NOMO-1 treated with dmso at 0.1 percent for 144 hours (cell line): Measurements from ENCODE around the gene LRWD1.
"Not testable (repeated sequence)": the region's sequence is repeated elsewhere in the genome, so short reads cannot be mapped to it uniquely, and the experiment has no call there.

ENCODE experiments used
- DNase-seq: peaks from one replicate; lab custom pipeline; 2025; ENCODE audit not compliant: unreplicated experiment; lab: John Stamatoyannopoulos, UW

The LRWD1 gene

DNA sequence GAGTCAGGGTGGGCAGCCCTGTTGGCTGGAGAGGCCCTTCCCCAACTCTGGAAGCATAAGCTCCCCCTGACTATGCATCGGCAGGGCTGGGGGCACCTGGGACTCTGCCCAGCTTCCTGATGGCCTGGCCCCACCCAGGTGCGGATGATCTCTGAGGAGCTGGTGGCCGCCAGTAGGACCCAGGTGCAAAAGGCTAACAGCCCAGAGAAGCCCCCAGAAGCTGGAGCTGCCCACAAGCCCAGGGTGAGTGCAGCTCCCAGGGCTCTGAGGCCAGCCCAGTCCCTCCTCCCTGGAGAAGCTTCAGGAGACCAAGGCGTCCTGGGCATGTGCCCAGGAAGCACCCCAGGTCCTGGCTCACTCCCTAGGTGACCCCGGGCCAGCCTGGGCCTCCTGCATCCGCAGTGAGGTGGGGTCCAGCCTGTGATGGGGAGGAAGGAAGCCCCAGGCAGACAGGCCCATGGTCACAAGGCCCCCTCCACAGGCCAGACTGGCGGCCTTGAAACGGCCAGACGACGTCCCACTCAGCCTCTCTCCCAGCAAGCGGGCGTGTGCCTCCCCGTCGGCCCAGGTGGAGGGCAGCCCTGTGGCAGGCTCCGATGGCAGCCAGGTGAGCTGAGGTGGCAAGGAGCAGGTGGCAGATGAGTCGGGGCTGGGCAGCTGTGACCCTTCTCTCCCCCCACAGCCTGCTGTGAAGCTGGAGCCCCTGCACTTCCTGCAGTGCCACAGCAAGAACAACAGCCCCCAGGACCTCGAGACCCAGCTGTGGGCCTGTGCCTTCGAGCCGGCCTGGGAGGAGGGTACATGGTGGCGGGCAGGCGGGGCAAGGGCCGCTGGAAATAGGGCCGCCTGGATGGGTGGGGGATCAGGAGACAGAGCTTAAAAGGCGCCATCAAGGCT is 3.0 kb downstream of the LRWD1 start:
- DNase-seq, result no peak

DNA sequence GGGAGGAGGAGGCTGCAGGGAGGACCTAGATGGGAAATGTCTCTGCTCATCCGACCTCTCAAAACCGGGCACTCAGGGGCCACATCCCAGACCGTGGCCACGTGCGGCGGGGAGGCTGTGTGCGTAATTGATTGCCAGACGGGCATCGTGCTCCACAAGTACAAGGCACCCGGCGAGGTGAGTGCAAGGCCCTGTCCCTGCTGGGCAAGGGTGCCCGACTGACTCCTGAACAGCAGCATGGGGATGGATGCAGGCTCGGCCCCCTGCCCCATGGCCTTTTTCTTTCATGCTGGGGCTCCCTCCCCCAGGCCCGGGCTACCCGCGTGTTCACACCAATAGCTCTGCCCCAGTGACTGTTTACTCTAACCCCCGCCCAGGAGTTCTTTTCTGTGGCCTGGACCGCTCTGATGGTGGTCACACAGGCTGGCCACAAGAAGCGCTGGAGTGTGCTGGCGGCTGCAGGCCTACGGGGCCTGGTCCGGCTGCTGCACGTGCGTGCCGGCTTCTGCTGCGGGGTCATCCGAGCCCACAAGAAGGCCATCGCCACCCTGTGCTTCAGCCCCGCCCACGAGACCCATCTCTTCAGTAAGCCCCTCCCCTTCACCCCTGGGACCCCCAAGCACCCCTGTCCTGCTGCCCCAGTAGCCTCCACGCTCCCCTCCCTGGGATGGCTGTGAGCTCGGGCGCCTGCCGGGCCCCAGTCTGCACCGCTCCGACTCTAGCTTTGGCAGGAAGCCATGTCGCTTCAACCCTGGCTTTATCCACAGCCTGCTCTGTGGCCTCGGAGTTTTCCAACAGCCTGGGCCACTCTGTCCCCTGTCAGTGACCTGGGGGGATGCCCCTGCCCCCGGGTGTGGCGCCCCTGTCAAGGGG is 3.9 kb downstream of the LRWD1 start:
- no peak for DNase-seq

DNA sequence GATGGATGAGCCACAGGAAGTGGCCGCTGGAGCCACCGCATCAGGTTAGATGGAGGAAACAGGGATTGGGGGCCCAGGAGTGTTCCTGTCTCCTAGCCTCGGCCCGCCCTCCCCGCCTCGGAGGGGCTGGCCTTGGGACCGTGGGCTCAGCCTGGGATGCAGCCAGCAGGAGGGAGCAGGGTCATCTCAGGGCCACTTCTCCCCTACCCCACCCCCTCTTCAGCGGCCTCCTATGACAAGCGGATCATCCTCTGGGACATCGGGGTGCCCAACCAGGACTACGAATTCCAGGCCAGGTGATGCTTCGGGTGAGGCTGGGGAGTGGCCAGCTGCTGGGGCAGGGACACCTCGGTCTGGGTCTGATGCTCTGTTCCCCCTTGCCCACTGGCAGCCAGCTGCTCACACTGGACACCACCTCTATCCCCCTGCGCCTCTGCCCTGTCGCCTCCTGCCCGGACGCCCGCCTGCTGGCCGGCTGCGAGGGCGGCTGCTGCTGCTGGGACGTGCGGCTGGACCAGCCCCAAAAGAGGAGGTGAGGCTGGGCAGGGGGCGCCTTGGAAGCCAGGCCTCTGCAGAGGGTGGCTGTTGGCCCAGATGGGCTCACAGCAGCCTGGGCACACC is 4.7 kb downstream of the LRWD1 start:
- DNase-seq, result no peak

DNA sequence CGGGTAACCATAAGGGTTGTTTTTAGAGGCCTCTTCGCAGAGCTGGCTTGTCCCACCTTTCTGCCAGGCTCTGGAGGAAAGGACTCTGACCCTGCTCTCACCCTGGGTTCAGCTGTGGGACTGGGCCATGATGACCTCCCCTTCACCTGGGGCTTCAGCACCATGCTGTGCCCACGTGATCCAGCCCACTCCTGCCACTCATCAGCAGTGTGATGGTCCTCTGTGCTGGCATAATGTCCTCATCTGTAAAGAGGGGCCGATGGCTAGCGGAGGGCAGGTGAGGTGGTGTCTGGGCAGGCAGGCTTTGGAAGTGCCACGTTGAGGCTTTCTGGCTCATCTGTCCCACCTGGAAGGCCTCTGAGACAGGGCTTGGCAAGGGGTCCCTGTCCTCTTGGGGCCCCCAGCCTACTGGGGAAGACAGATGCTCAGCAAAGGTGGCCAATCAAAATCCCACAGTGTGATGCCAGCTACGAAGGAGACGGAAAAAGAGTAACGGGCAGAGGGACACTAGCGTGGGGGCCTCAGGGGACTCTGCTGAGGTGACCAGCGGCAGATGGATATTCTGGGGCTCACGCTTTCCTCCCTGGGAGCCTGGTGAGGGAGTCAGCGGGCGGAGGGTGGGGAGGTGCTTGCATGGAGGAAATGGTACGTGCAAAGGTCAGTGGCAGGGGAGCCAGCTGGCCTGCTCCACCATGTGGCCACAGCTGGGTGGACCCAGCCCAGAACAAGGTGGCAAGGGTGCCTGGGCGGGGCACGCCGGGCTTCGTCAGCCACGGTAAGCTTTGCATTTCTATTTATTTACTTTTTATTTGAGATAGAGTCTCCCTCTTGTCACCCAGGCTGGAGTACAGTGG is 5.4 kb downstream of the LRWD1 start:
- DNase-seq, result no peak

GRCh38 chr7:102471791-102472125 is 7.0 kb downstream of the LRWD1 start:
- DNase-seq, result no peak

DNA sequence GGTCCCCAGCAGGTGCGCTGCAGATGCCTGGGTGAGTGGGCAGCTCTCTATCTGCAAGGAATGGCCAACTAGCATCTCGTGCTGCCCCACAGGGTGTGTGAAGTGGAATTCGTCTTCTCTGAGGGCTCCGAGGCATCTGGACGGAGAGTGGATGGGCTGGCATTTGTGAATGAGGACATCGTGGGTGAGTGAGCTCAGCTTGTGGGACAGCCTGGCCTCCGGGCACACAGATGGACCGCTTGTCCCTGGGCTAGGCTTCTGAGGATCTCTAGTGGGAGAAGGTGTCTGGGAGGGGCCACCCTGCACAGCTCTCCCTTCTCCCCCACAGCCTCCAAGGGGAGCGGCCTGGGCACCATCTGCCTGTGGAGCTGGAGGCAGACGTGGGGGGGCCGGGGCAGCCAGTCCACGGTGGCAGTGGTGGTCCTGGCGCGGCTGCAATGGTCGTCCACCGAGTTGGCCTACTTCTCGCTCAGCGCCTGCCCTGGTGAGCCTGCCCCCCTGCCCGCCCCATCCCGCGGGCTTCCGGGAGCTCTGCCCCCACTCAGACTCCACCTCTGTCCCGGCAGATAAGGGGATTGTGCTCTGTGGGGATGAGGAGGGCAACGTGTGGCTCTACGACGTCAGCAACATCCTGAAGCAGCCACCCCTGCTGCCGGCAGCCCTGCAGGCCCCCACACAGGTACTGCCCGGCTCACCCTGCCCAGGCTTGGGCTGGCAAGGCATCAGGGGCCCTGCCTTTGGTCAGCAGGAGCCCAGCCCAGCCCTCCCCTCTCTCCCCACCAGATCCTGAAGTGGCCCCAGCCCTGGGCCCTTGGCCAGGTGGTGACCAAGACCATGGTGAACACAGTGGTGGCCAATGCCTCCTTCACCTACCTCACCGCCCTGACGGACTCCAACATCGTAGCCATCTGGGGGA is 7.6 kb downstream of the LRWD1 start:
- DNase-seq, result no peak

- DNase-seq, result no peak
Observed at GRCh38 chr7:102473271-102473991, 8.6 kb downstream of the LRWD1 start.

- not testable (repeated sequence) for DNase-seq
Observed at GRCh38 chr7:102474116-102474515, 9.3 kb downstream of the LRWD1 start.

- DNase-seq, result not testable (repeated sequence)
Observed at GRCh38 chr7:102474736-102475435, 10.1 kb downstream of the LRWD1 start.

GRCh38 chr7:102478314-102479208 is 13.8 kb downstream of the LRWD1 start, which contains the start of gene POLR2J:
Gene POLR2J, minus strand, starts transcription at chr7:102478922. Its CDS starts 62 bp downstream, at chr7:102478860.
- DNase-seq, result not testable (repeated sequence)

GRCh38 chr7:102479209-102479584 is 14.4 kb downstream of the LRWD1 start:
- not testable (repeated sequence) for DNase-seq

- not testable (repeated sequence) for DNase-seq
Observed at GRCh38 chr7:102479982-102480637, 15.3 kb downstream of the LRWD1 start.

- DNase-seq, result not testable (repeated sequence)
Observed at GRCh38 chr7:102481962-102482361, 17.2 kb downstream of the LRWD1 start.

DNA sequence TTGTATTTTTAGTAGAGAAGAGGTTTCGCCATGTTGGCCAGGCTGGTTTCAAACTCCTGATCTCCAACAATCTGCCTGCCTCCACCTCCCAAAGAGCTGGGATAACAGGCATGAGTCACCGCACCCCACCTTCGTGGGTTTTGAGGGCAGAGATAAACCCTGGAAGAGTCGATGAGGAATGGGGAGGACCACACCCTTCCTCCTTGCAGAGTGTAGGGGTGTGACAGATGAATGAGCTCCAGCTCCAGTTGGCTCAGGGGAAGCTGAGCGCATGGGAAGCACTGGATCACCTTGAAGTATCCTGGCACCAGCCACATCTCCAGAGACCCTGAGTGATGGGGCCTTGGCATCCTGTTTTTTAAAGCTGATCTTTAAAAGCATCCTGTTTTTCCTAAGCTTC is 19.5 kb downstream of the LRWD1 start:
- DNase-seq, result not testable (repeated sequence)

GRCh38 chr7:102490529-102491075 is 25.8 kb downstream of the LRWD1 start:
- DNase-seq, result not testable (repeated sequence)

DNA sequence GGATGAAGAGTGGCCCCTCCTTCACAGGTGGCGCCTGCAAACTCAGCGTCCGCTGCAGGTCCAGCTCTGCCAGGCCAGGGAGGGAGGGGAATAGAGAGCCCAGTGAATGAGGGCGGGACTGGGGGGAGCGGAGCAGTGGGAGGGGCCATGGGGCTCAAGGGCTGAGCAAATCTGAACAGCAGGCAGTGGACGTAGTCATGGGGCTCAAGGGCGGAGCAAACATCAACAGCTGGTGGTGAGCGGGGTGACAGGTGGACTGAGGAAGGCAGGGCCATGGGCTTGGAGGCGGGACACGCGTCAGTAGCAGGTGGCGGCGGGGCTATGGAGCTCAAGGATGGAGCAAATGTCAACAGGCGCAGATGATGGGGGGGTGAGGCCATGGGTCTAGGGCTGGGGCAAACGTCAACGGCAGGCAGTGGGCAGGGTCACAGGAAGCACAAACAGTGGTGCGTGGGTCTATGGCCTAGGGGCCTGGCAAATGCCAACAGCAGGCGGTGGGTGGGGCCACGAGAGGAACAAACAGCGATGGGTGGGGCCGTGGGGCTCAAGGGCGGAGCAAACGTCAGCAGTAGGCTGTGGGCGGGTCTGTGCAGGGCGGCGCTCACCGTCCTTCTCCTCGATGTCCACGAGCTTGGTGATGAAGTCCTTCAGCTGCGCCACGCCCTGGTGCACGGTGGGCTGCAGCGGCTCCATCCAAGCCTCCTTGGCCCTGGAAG is 28.6 kb downstream of the LRWD1 start:
- DNase-seq, result not testable (repeated sequence)
